Fibroblast of mammary gland (primary cell): Measurements from ENCODE around the gene GMPR2.
"Not testable (repeated sequence)": the region's sequence is repeated elsewhere in the genome, so short reads cannot be mapped to it uniquely, and the experiment has no call there.

ENCODE experiments used
- DNase-seq: peaks from one replicate; pipeline ENCODE4 v3.0.0-alpha.2; 2010; ENCODE audit warnings: low read depth
- H3K4me3 ChIP-seq: 2 replicates; pipeline ENCODE4 v1.5.1; 2011; ENCODE audit warnings: low read depth, mild to moderate bottlenecking, low read length, moderate library complexity; ENCODE audit not compliant: control insufficient read depth
- CTCF ChIP-seq: conservative IDR thresholded peaks from 2 replicates; pipeline ENCODE4 v1.5.1; 2011; ENCODE audit warnings: low read depth, low read length, inconsistent platforms; ENCODE audit not compliant: control insufficient read depth, insufficient read depth

The GMPR2 gene

GRCh38 chr14:24219521-24219920 is 13.2 kb upstream of the GMPR2 start:
- no peak for DNase-seq
- no peak for TF ChIP-seq CTCF
- no peak overlapping the region for H3K4me3 ChIP-seq

- H3K4me3 ChIP-seq, DNase-seq: not testable (repeated sequence)
Measured at GRCh38 chr14:24222987-24223386, 9.7 kb upstream of the GMPR2 start.

GRCh38 chr14:24224618-24225071 is 8.1 kb upstream of the GMPR2 start:
- no peak for TF ChIP-seq CTCF
- DNase-seq: peak; percentile 73
- no peak overlapping the region for H3K4me3 ChIP-seq

- H3K4me3 ChIP-seq: no peak overlapping the region
- no peak for DNase-seq
- TF ChIP-seq CTCF: no peak
Measured at GRCh38 chr14:24226473-24226872, 6.3 kb upstream of the GMPR2 start.

GRCh38 chr14:24228902-24229301 is 3.8 kb upstream of the GMPR2 start:
- no peak overlapping the region for H3K4me3 ChIP-seq
- DNase-seq: no peak
- no peak for TF ChIP-seq CTCF

GRCh38 chr14:24231263-24232120 is 1.2 kb upstream of the GMPR2 start:
- no peak for TF ChIP-seq CTCF
- peak overlapping the region; percentile 92 for H3K4me3 ChIP-seq
- no peak for DNase-seq

GRCh38 chr14:24232121-24232644 is 546 bp upstream of the GMPR2 start, which contains the start of gene NEDD8:
Gene NEDD8 (minus strand): TSS chr14:24232367. CDS start chr14:24232267, 100 bp downstream.
- peak; percentile 98 for DNase-seq
- no peak for TF ChIP-seq CTCF
- peak within 1 kb of the TSS; percentile 92 for H3K4me3 ChIP-seq
